ENCODE data around the gene SLC9A7.
"Not testable (repeated sequence)": the region's sequence is repeated elsewhere in the genome, so short reads cannot be mapped to it uniquely, and the experiment has no call there.

The SLC9A7 gene

GRCh38 chrX:46750889-46751288 is 8.0 kb downstream of the SLC9A7 start:
- H3K27me3 ChIP-seq (ENCODE audit: low read depth, low read length), result no peaks in the 10 kb centered on the region
- no peaks in the 10 kb centered on the region for H3K4me1 ChIP-seq (ENCODE audit: control insufficient read depth in 1 of 2, insufficient read depth in 2 of 2, low read length in 2 of 2)
- no peak overlapping the region for H3K4me3 ChIP-seq (ENCODE audit: low read depth in 1 of 2, low read length in 2 of 2)
- no peaks in the 10 kb centered on the region for H3K9me3 ChIP-seq (ENCODE audit: control insufficient read depth in 1 of 2, low read length in 2 of 2)
- H3K27ac ChIP-seq (ENCODE audit: low read length), result no peak overlapping the region
- no peaks in the 10 kb centered on the region for H3K36me3 ChIP-seq (ENCODE audit: control insufficient read depth in 1 of 2, insufficient read depth in 2 of 2, low read length in 2 of 2)

DNA sequence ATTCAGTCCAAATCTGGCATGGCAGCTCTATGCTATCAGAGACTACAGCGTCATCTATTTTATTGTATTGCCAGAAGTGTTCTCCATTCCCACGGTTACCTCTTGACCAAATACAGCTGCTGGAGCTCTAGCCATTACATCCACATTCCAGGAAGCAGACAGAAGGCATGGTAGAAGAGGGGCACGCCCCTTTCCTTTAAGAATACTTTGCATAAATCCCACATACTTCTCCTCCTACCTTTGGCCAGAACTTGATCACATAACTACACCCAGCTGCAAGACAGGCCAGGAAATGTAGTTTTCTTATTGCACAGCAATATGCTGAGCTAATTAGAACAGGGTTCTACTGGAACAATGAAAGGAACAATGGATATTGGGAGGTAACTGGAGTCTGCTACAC is 14.9 kb downstream of the SLC9A7 start:
- H3K4me3 ChIP-seq (ENCODE audit: low read depth in 1 of 2, low read length in 2 of 2), result no peak overlapping the region
- no peaks in the 10 kb centered on the region for H3K4me1 ChIP-seq (ENCODE audit: control insufficient read depth in 1 of 2, insufficient read depth in 2 of 2, low read length in 2 of 2)
- no peaks in the 10 kb centered on the region for H3K9me3 ChIP-seq (ENCODE audit: control insufficient read depth in 1 of 2, low read length in 2 of 2)
- no peaks in the 10 kb centered on the region for H3K36me3 ChIP-seq (ENCODE audit: control insufficient read depth in 1 of 2, insufficient read depth in 2 of 2, low read length in 2 of 2)
- H3K27ac ChIP-seq (ENCODE audit: low read length), result no peak overlapping the region
- H3K27me3 ChIP-seq (ENCODE audit: low read depth, low read length), result no peaks in the 10 kb centered on the region

GRCh38 chrX:46743046-46743445 is 15.9 kb downstream of the SLC9A7 start:
- Histone ChIP-seq H3K9me3 (ENCODE audit: control insufficient read depth in 1 of 2, low read length in 2 of 2) (no peaks in the 10 kb centered on the region), H3K27ac (ENCODE audit: low read length) (no peak overlapping the region), H3K4me3 (ENCODE audit: low read depth in 1 of 2, low read length in 2 of 2) (no peak overlapping the region), H3K4me1 (ENCODE audit: control insufficient read depth in 1 of 2, insufficient read depth in 2 of 2, low read length in 2 of 2) (no peaks in the 10 kb centered on the region), H3K27me3 (ENCODE audit: low read depth, low read length) (no peaks in the 10 kb centered on the region), H3K36me3 (ENCODE audit: control insufficient read depth in 1 of 2, insufficient read depth in 2 of 2, low read length in 2 of 2) (no peaks in the 10 kb centered on the region)

DNA sequence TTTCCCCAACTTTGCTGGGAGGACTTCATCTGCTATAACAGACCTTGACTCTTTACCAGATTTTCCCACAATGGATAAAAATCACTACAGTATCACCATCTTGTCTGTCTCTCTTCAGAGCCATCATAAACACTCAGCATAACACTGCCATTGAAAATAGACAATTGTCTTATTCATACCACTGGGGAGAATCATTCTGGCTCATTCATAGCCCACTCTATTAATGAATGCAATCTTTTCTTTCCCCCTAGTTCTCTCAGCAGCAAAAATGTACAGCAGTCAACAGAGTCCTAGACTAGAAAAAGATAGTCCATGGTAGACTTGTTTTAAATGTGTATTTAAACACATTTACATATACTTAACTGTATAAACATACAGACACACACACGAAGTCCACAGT is 19.2 kb downstream of the SLC9A7 start:
- no peak overlapping the region for H3K4me3 ChIP-seq (ENCODE audit: low read depth in 1 of 2, low read length in 2 of 2)
- no peak overlapping the region for H3K27ac ChIP-seq (ENCODE audit: low read length)
- H3K9me3 ChIP-seq (ENCODE audit: control insufficient read depth in 1 of 2, low read length in 2 of 2), result peaks cover 6 to 9% of the 10 kb centered on the region in 2 donors
- no peaks in the 10 kb centered on the region for H3K27me3 ChIP-seq (ENCODE audit: low read depth, low read length)
- H3K4me1 ChIP-seq (ENCODE audit: control insufficient read depth in 1 of 2, insufficient read depth in 2 of 2, low read length in 2 of 2), result no peaks in the 10 kb centered on the region
- H3K36me3 ChIP-seq (ENCODE audit: control insufficient read depth in 1 of 2, insufficient read depth in 2 of 2, low read length in 2 of 2), result no peaks in the 10 kb centered on the region

DNA sequence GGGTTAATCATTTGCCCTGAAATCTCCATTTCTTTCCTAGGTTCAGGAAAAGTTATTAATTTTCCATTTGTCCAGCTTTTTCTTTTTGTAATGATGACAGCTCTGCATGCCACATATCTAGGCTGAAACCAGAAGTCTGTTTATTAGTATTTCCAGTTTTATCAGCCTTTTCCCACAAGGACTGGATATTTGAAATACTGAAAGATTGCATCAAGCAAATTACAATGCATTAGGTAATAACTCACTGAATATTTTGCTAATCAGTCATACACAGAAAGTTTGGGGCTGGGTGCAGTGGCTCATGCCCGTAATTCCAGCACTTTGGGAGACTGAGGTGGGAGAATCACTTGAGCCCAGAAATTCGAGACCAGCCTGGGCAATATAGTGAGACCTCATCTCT is 21.5 kb downstream of the SLC9A7 start:
- H3K36me3 ChIP-seq (ENCODE audit: control insufficient read depth in 1 of 2, insufficient read depth in 2 of 2, low read length in 2 of 2), result no peaks in the 10 kb centered on the region

GRCh38 chrX:46737041-46737440 is 21.9 kb downstream of the SLC9A7 start:
- H3K27me3 ChIP-seq (ENCODE audit: low read depth, low read length), result no peaks in the 10 kb centered on the region
- H3K9me3 ChIP-seq (ENCODE audit: control insufficient read depth in 1 of 2, low read length in 2 of 2), result peaks cover 6 to 9% of the 10 kb centered on the region in 2 donors
- H3K27ac ChIP-seq (ENCODE audit: low read length), result no peak overlapping the region
- no peaks in the 10 kb centered on the region for H3K4me1 ChIP-seq (ENCODE audit: control insufficient read depth in 1 of 2, insufficient read depth in 2 of 2, low read length in 2 of 2)
- no peak overlapping the region for H3K4me3 ChIP-seq (ENCODE audit: low read depth in 1 of 2, low read length in 2 of 2)
- H3K36me3 ChIP-seq (ENCODE audit: control insufficient read depth in 1 of 2, insufficient read depth in 2 of 2, low read length in 2 of 2), result no peaks in the 10 kb centered on the region

More for the DNA sequence above, 21.5 kb downstream of the SLC9A7 start:
- H3K27ac ChIP-seq (ENCODE audit: low read length), result no peak overlapping the region
- H3K9me3 ChIP-seq (ENCODE audit: control insufficient read depth in 1 of 2, low read length in 2 of 2), result peaks cover 6 to 9% of the 10 kb centered on the region in 2 donors
- H3K27me3 ChIP-seq (ENCODE audit: low read depth, low read length), result no peaks in the 10 kb centered on the region
- no peaks in the 10 kb centered on the region for H3K4me1 ChIP-seq (ENCODE audit: control insufficient read depth in 1 of 2, insufficient read depth in 2 of 2, low read length in 2 of 2)
- no peak overlapping the region for H3K4me3 ChIP-seq (ENCODE audit: low read depth in 1 of 2, low read length in 2 of 2)

GRCh38 chrX:46735622-46736021 is 23.3 kb downstream of the SLC9A7 start:
- Histone ChIP-seq H3K36me3 (ENCODE audit: control insufficient read depth in 1 of 2, insufficient read depth in 2 of 2, low read length in 2 of 2) (no peaks in the 10 kb centered on the region), H3K4me1 (ENCODE audit: control insufficient read depth in 1 of 2, insufficient read depth in 2 of 2, low read length in 2 of 2) (no peaks in the 10 kb centered on the region), H3K27ac (ENCODE audit: low read length) (no peak overlapping the region), H3K4me3 (ENCODE audit: low read depth in 1 of 2, low read length in 2 of 2) (no peak overlapping the region), H3K27me3 (ENCODE audit: low read depth, low read length) (no peaks in the 10 kb centered on the region), H3K9me3 (ENCODE audit: control insufficient read depth in 1 of 2, low read length in 2 of 2) (peaks cover 6 to 9% of the 10 kb centered on the region in 2 donors)

- H3K4me1 ChIP-seq (ENCODE audit: control insufficient read depth in 1 of 2, insufficient read depth in 2 of 2, low read length in 2 of 2), result no peaks in the 10 kb centered on the region
- peaks cover 6 to 9% of the 10 kb centered on the region in 2 donors for H3K9me3 ChIP-seq (ENCODE audit: control insufficient read depth in 1 of 2, low read length in 2 of 2)
- H3K4me3 ChIP-seq (ENCODE audit: low read depth in 1 of 2, low read length in 2 of 2), result no peak overlapping the region
- H3K27ac ChIP-seq (ENCODE audit: low read length), result no peak overlapping the region
- H3K27me3 ChIP-seq (ENCODE audit: low read depth, low read length), result no peaks in the 10 kb centered on the region
- H3K36me3 ChIP-seq (ENCODE audit: control insufficient read depth in 1 of 2, insufficient read depth in 2 of 2, low read length in 2 of 2), result no peaks in the 10 kb centered on the region
These were observed 25.7 kb downstream of the SLC9A7 start for GRCh38 chrX:46733226-46733625.

- Histone ChIP-seq H3K27ac (ENCODE audit: low read length) (no peak overlapping the region), H3K4me3 (ENCODE audit: low read depth in 1 of 2, low read length in 2 of 2) (no peak overlapping the region), H3K9me3 (ENCODE audit: control insufficient read depth in 1 of 2, low read length in 2 of 2) (peaks cover 1 to 4% of the 10 kb centered on the region in 2 donors), H3K4me1 (ENCODE audit: control insufficient read depth in 1 of 2, insufficient read depth in 2 of 2, low read length in 2 of 2) (no peaks in the 10 kb centered on the region), H3K36me3 (ENCODE audit: control insufficient read depth in 1 of 2, insufficient read depth in 2 of 2, low read length in 2 of 2) (no peaks in the 10 kb centered on the region), H3K27me3 (ENCODE audit: low read depth, low read length) (no peaks in the 10 kb centered on the region)
These were observed 28.2 kb downstream of the SLC9A7 start for GRCh38 chrX:46730765-46731164.

DNA sequence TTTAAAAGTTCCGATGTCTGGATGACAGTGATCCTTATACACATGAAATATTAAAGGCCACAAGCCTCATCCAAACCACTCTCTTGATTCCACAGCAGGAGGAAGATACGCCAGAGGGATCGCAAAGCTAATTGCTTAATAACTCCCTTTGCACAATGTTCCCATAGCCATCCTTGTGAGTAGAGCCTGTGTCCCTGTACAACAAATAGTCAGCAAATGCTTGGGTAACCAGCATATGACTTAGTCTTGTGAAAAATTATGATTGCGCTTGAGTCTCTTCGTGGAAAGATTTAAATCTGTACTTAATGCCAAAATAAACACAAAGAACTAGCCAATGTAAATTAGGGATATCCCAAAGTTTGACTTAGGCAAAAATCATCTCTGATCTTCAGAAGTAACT is 31.5 kb downstream of the SLC9A7 start:
- Histone ChIP-seq H3K36me3 (ENCODE audit: control insufficient read depth in 1 of 2, insufficient read depth in 2 of 2, low read length in 2 of 2) (no peaks in the 10 kb centered on the region), H3K4me1 (ENCODE audit: control insufficient read depth in 1 of 2, insufficient read depth in 2 of 2, low read length in 2 of 2) (no peaks in the 10 kb centered on the region), H3K27me3 (ENCODE audit: low read depth, low read length) (no peaks in the 10 kb centered on the region), H3K9me3 (ENCODE audit: control insufficient read depth in 1 of 2, low read length in 2 of 2) (no peaks in the 10 kb centered on the region), H3K4me3 (ENCODE audit: low read depth in 1 of 2, low read length in 2 of 2) (no peak overlapping the region), H3K27ac (ENCODE audit: low read length) (no peak overlapping the region)

DNA sequence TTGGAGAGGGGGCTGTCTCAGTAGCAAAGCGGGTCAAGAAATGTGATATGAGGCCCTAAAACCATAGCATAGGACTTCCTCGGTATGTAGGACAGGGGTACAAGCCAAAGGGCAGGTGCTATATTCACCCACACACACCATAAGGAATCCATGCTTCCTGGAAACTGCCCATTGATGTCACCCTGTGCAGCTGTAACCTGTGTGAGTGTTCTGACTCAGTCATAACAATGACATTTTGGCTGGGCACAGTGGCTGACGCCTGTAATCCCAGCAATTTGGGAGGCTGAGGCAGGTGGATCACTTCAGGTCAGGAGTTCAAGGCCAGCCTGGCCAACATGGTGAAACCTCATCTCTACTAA is 35.4 kb downstream of the SLC9A7 start:
- H3K4me1 ChIP-seq (ENCODE audit: control insufficient read depth in 1 of 2, insufficient read depth in 2 of 2, low read length in 2 of 2); H3K27ac ChIP-seq (ENCODE audit: low read length); H3K36me3 ChIP-seq (ENCODE audit: control insufficient read depth in 1 of 2, insufficient read depth in 2 of 2, low read length in 2 of 2); H3K9me3 ChIP-seq (ENCODE audit: control insufficient read depth in 1 of 2, low read length in 2 of 2); H3K27me3 ChIP-seq (ENCODE audit: low read depth, low read length); H3K4me3 ChIP-seq (ENCODE audit: low read depth in 1 of 2, low read length in 2 of 2): not testable (repeated sequence)

- no peaks in the 10 kb centered on the region for H3K4me1 ChIP-seq (ENCODE audit: control insufficient read depth in 1 of 2, insufficient read depth in 2 of 2, low read length in 2 of 2)
- H3K27me3 ChIP-seq (ENCODE audit: low read depth, low read length), result no peaks in the 10 kb centered on the region
- H3K9me3 ChIP-seq (ENCODE audit: control insufficient read depth in 1 of 2, low read length in 2 of 2), result no peaks in the 10 kb centered on the region
- H3K36me3 ChIP-seq (ENCODE audit: control insufficient read depth in 1 of 2, insufficient read depth in 2 of 2, low read length in 2 of 2), result no peaks in the 10 kb centered on the region
- H3K27ac ChIP-seq (ENCODE audit: low read length), result no peak overlapping the region
- no peak overlapping the region for H3K4me3 ChIP-seq (ENCODE audit: low read depth in 1 of 2, low read length in 2 of 2)
These were observed 36.0 kb downstream of the SLC9A7 start for GRCh38 chrX:46722742-46723568.

Data from muscle layer of duodenum (tissue), 2 donors.